Measurements from ENCODE around the gene USP13. TPM values are rescaled to one million over a fixed set of nuclear protein-coding genes. Genes with fewer than 3 reads are reported as not detected.
"Not testable (repeated sequence)": the region's sequence is repeated elsewhere in the genome, so short reads cannot be mapped to it uniquely, and the experiment has no call there.

Gene USP13
- total and polyA plus RNA-seq, 2 experiments from 2014 or later: 9.6 to 15.7 TPM

DNA sequence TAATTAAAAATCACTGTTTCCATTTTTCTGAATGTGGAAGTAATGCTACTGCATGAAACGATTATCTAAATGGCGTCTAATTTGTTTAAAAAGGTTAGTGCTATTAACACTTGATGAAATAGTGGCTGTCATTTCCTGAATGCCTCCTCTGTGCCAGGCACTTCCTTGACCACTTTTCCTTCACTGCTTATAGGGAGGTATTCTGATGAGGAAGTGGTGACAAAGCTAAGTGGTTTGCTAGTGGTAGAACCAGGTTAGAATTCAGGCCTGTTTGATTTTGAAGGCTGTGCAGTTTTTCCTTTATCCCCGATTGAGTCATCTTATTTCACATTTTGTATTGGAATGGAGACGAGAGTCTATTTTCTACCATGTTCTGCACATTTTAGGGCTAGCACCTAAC, 119.0 kb downstream of the USP13 start:
- no peak overlapping the region for H3K4me3 ChIP-seq
- H3K4me1 ChIP-seq (ENCODE audit: insufficient read depth): no peaks in the 10 kb centered on the region
- TF ChIP-seq EZH2phosphoT487 (IDR thresholded peaks at IDR 0.05; ENCODE audit: low read depth, severe bottlenecking, unreplicated experiment) (no peak), EZH2 (IDR thresholded peaks at IDR 0.05; ENCODE audit: borderline replicate concordance) (no peak)
- TF ChIP-seq, protein P1, sequence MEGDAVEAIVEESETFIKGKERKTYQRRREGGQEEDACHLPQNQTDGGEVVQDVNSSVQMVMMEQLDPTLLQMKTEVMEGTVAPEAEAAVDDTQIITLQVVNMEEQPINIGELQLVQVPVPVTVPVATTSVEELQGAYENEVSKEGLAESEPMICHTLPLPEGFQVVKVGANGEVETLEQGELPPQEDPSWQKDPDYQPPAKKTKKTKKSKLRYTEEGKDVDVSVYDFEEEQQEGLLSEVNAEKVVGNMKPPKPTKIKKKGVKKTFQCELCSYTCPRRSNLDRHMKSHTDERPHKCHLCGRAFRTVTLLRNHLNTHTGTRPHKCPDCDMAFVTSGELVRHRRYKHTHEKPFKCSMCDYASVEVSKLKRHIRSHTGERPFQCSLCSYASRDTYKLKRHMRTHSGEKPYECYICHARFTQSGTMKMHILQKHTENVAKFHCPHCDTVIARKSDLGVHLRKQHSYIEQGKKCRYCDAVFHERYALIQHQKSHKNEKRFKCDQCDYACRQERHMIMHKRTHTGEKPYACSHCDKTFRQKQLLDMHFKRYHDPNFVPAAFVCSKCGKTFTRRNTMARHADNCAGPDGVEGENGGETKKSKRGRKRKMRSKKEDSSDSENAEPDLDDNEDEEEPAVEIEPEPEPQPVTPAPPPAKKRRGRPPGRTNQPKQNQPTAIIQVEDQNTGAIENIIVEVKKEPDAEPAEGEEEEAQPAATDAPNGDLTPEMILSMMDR (IDR thresholded peaks at IDR 0.05; ENCODE audit: poor library complexity): no peak
- H3K27me3 ChIP-seq: no peaks in the 10 kb centered on the region
- 88% methylated on average over 4 of the region's 4 CpGs for WGBS (ENCODE audit: low lambda C conversion rate, missing lambda C conversion rate)
- no peaks in the 10 kb centered on the region for H3K9me2 ChIP-seq (replicated peaks; ENCODE audit: insufficient read depth)
- no peak overlapping the region for H3K4me2 ChIP-seq
- no peak for DNase-seq (ENCODE audit: low spot score)
- H3K79me2 ChIP-seq: no peaks in the 10 kb centered on the region
- H3K36me3 ChIP-seq (replicated peaks; ENCODE audit: insufficient read depth, low read depth): no peaks in the 10 kb centered on the region
- no peak overlapping the region for H2AFZ ChIP-seq
- no peak overlapping the region for H3K27ac ChIP-seq
- H4K20me1 ChIP-seq (ENCODE audit: insufficient read depth, poor library complexity, severe bottlenecking): no peaks in the 10 kb centered on the region
- no peaks in the 10 kb centered on the region for H3K9me3 ChIP-seq (ENCODE audit: low read depth)

- H3K27ac ChIP-seq: no peak overlapping the region
- H3K4me1 ChIP-seq (ENCODE audit: insufficient read depth): no peaks in the 10 kb centered on the region
- no peaks in the 10 kb centered on the region for H3K9me3 ChIP-seq (ENCODE audit: low read depth)
- whole genome bisulfite sequencing (ENCODE audit: low lambda C conversion rate, missing lambda C conversion rate): 56% methylated on average over 5 of the region's 5 CpGs
- H3K4me3 ChIP-seq: no peak overlapping the region
- no peak overlapping the region for H3K4me2 ChIP-seq
- no peaks in the 10 kb centered on the region for H3K36me3 ChIP-seq (replicated peaks; ENCODE audit: insufficient read depth, low read depth)
- no peaks in the 10 kb centered on the region for H3K79me2 ChIP-seq
- no peak for DNase-seq (ENCODE audit: low spot score)
- H2AFZ ChIP-seq: no peak overlapping the region
- no peaks in the 10 kb centered on the region for H3K9me2 ChIP-seq (replicated peaks; ENCODE audit: insufficient read depth)
- no peaks in the 10 kb centered on the region for H3K27me3 ChIP-seq
- no peaks in the 10 kb centered on the region for H4K20me1 ChIP-seq (ENCODE audit: insufficient read depth, poor library complexity, severe bottlenecking)
- TF ChIP-seq EZH2 (IDR thresholded peaks at IDR 0.05; ENCODE audit: borderline replicate concordance) (no peak), EZH2phosphoT487 (IDR thresholded peaks at IDR 0.05; ENCODE audit: low read depth, severe bottlenecking, unreplicated experiment) (no peak)
- TF ChIP-seq, protein P1 (IDR thresholded peaks at IDR 0.05; ENCODE audit: poor library complexity): no peak
Observed at GRCh38 chr3:179772297-179772696, 119.5 kb downstream of the USP13 start.

DNA sequence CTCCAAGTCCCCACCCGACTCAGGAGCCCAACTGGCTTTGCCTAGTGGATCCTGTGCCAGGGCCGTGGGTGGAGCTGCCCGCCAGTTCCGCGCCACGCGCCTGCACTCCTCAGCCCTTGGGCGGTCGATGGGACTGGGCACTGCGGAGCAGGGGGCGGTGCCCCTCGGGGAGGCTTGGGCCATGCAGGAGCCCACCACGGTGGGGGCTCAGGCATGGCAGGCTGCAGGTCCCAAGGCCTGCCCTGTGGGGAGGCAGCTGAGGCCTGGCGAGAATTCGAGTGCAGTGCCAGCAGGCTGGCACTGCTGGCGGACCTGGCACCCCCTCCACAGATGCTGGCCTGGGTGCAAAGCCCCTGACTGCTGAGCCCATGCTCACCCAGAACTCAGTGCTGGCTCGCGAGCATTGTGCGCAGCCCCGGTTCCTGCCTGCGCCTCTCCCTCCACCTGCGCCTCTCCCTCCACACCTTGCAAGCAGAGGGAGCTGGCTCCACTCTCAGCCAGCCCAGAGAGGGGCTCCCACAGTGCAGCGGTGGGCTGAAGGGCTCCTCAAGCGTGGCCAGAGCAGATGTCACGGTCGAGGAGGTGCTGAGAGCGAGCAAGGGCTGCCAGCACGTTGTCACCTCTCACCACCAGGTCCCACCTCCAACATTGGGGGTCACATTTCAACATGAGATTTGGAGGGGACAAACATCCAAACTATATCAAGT, 122.7 kb downstream of the USP13 start:
- Histone ChIP-seq H3K9me3 (ENCODE audit: low read depth) (no peaks in the 10 kb centered on the region), H3K9me2 (replicated peaks; ENCODE audit: insufficient read depth) (no peaks in the 10 kb centered on the region), H3K27ac (no peak overlapping the region), H3K4me2 (no peak overlapping the region), H3K79me2 (no peaks in the 10 kb centered on the region), H3K27me3 (no peaks in the 10 kb centered on the region), H2AFZ (no peak overlapping the region), H3K4me1 (ENCODE audit: insufficient read depth) (no peaks in the 10 kb centered on the region), H3K4me3 (no peak overlapping the region), H4K20me1 (ENCODE audit: insufficient read depth, poor library complexity, severe bottlenecking) (no peaks in the 10 kb centered on the region), H3K36me3 (replicated peaks; ENCODE audit: insufficient read depth, low read depth) (no peaks in the 10 kb centered on the region)
- TF ChIP-seq EZH2phosphoT487 (IDR thresholded peaks at IDR 0.05; ENCODE audit: low read depth, severe bottlenecking, unreplicated experiment) (no peak), EZH2 (IDR thresholded peaks at IDR 0.05; ENCODE audit: borderline replicate concordance) (no peak)
- TF ChIP-seq, protein P1 (IDR thresholded peaks at IDR 0.05; ENCODE audit: poor library complexity): no peak
- no peak for DNase-seq (ENCODE audit: low spot score)
- 98% methylated on average over 28 of the region's 28 CpGs for WGBS (ENCODE audit: low lambda C conversion rate, missing lambda C conversion rate)

DNA sequence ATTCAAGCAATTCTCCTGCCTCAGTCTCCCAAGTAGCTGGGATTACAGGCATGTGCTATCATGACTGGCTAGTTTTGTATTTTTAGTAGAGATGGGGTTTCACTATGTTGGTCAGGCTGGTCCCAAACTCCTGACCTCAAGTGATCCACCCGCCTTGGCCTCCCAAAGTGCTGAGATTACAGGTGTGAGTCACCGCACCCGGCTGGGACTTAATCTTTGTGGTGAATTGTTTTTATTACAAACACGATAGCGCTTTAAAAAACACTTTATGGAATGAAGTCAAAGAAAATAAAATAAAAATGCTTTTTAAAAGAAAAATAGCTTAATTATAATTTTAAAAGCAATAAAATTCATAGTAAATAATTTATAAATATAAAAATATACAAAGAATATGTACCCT, 130.0 kb downstream of the USP13 start:
- DNase-seq (ENCODE audit: low spot score); H3K4me2 ChIP-seq; H4K20me1 ChIP-seq (ENCODE audit: insufficient read depth, poor library complexity, severe bottlenecking); H2AFZ ChIP-seq; H3K9me2 ChIP-seq (replicated peaks; ENCODE audit: insufficient read depth); H3K27me3 ChIP-seq; H3K4me3 ChIP-seq; H3K9me3 ChIP-seq (ENCODE audit: low read depth); H3K27ac ChIP-seq; H3K36me3 ChIP-seq (replicated peaks; ENCODE audit: insufficient read depth, low read depth); H3K79me2 ChIP-seq; H3K4me1 ChIP-seq (ENCODE audit: insufficient read depth): not testable (repeated sequence)
- 81% methylated on average over 5 of the region's 5 CpGs for WGBS (ENCODE audit: low lambda C conversion rate, missing lambda C conversion rate)

All from hepatocyte (in vitro differentiated cells).